ENCODE data around the gene FOS.
A peak's percentile ranks its signal among the peaks of the same experiment; 100 is the strongest.

DNA sequence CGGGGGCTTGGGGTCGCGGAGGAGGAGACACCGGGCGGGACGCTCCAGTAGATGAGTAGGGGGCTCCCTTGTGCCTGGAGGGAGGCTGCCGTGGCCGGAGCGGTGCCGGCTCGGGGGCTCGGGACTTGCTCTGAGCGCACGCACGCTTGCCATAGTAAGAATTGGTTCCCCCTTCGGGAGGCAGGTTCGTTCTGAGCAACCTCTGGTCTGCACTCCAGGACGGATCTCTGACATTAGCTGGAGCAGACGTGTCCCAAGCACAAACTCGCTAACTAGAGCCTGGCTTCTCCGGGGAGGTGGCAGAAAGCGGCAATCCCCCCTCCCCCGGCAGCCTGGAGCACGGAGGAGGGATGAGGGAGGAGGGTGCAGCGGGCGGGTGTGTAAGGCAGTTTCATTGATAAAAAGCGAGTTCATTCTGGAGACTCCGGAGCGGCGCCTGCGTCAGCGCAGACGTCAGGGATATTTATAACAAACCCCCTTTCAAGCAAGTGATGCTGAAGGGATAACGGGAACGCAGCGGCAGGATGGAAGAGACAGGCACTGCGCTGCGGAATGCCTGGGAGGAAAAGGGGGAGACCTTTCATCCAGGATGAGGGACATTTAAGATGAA, 630 bp downstream of the FOS start:
- TF ChIP-seq EZH2 (IDR thresholded peaks at IDR 0.05) (peak; percentile 58), CTCF (IDR thresholded peaks at IDR 0.05) (no peak), EZH2phosphoT487 (IDR thresholded peaks at IDR 0.05) (no peak)

Data from neural progenitor cell (in vitro differentiated cells).